Renal cortical epithelial cell (primary cell): Measurements from ENCODE around the gene MOSMO. TPM values are rescaled to one million over a fixed set of nuclear protein-coding genes. Genes with fewer than 3 reads are reported as not detected.

ENCODE experiments used
- total RNA-seq: library from RNA; depleted of rRNA; stranded (reverse); fragments of >200 nt; gene quantifications from 2 replicates; pipeline ENCODE4 v1.2.3, GENCODE V29; 2014

Gene MOSMO
- total RNA-seq, 1 donor from 2014 or later = 12.1 TPM

Other genes with a start within 250 kb of the MOSMO start
- 6.8 and 34.1 TPM in 2 replicates for gene NPIPB4, start 150.4 kb upstream of the MOSMO start, total RNA-seq
- 185 and 268 TPM in 2 replicates for gene UQCRC2, start 54.8 kb upstream of the MOSMO start, total RNA-seq
- not detected in 2 replicates for gene PDZD9, start 7.0 kb upstream of the MOSMO start, total RNA-seq
- gene VWA3A, start 84.4 kb downstream of the MOSMO start, total RNA-seq = 0.10 TPM in 1 of 2 replicates, not detected in the other
- not detected in 2 replicates for gene SDR42E2, start 154.4 kb downstream of the MOSMO start, total RNA-seq
- 16.9 and 19.8 TPM in 2 replicates for gene EEF2K, start 198.2 kb downstream of the MOSMO start, total RNA-seq